Activated CD4-positive, alpha-beta T cell treated with anti-CD3 and anti-CD28 coated beads for 1 hour (primary cell): Measurements from ENCODE around the gene TTC29.
A peak's percentile ranks its signal among the peaks of the same experiment; 100 is the strongest.

Experiments
- DNase-seq: peaks from one replicate; pipeline ENCODE4 v3.0.0-alpha.2; 2020

Gene TTC29

GRCh38 chr4:146945556-146946374 lies at the start of gene TTC29:
TSS of gene TTC29 (minus strand) at chr4:146945864. CDS start at chr4:146939895, 5,969 bp downstream.
- DNase-seq = peak; percentile 71

- DNase-seq = no peak
These were observed 36.0 kb upstream of the TTC29 start for GRCh38 chr4:146981651-146982050.

- DNase-seq = no peak
These were observed 33.0 kb upstream of the TTC29 start for GRCh38 chr4:146978641-146979040.

GRCh38 chr4:146976145-146976544 lies 30.5 kb upstream of the TTC29 start:
- DNase-seq = no peak

- no peak for DNase-seq
These were observed 29.9 kb upstream of the TTC29 start for GRCh38 chr4:146975527-146975926.

- no peak for DNase-seq
These were observed 29.4 kb upstream of the TTC29 start for GRCh38 chr4:146975036-146975435.

GRCh38 chr4:146972036-146972435 lies 26.4 kb upstream of the TTC29 start:
- DNase-seq = no peak

GRCh38 chr4:146969126-146969525 lies 23.5 kb upstream of the TTC29 start:
- no peak for DNase-seq

GRCh38 chr4:146960634-146961033 lies 15.0 kb upstream of the TTC29 start:
- DNase-seq = no peak

GRCh38 chr4:146959692-146960091 lies 14.0 kb upstream of the TTC29 start:
- no peak for DNase-seq

- DNase-seq = no peak
These were observed 11.6 kb upstream of the TTC29 start for GRCh38 chr4:146957237-146957636.

- no peak for DNase-seq
These were observed 7.2 kb upstream of the TTC29 start for GRCh38 chr4:146952896-146953295.

- DNase-seq = no peak
These were observed 3.9 kb upstream of the TTC29 start for GRCh38 chr4:146949559-146949958.

- DNase-seq = no peak
These were observed 1.8 kb downstream of the TTC29 start for GRCh38 chr4:146943691-146944375.

- no peak for DNase-seq
These were observed 13.5 kb downstream of the TTC29 start for GRCh38 chr4:146932116-146932515.

- DNase-seq = no peak
These were observed 15.0 kb downstream of the TTC29 start for GRCh38 chr4:146930673-146931072.

- no peak for DNase-seq
These were observed 18.0 kb downstream of the TTC29 start for GRCh38 chr4:146927695-146928094.

- no peak for DNase-seq
These were observed 29.1 kb downstream of the TTC29 start for GRCh38 chr4:146916479-146917076.

- DNase-seq = no peak
These were observed 30.5 kb downstream of the TTC29 start for GRCh38 chr4:146915132-146915531.

- no peak for DNase-seq
These were observed 45.4 kb downstream of the TTC29 start for GRCh38 chr4:146900295-146900694.

- no peak for DNase-seq
These were observed 55.4 kb downstream of the TTC29 start for GRCh38 chr4:146890301-146890700.

- DNase-seq = no peak
These were observed 62.6 kb downstream of the TTC29 start for GRCh38 chr4:146883070-146883469.

- DNase-seq = no peak
These were observed 88.4 kb downstream of the TTC29 start for GRCh38 chr4:146857298-146857697.

GRCh38 chr4:146855761-146856160 lies 89.9 kb downstream of the TTC29 start:
- DNase-seq = no peak
